GM12878 (cell line): ENCODE results near the gene TULP4. TPM values are rescaled to one million over a fixed set of nuclear protein-coding genes. Genes with fewer than 3 reads are reported as not detected.
"Not testable (repeated sequence)": the region's sequence is repeated elsewhere in the genome, so short reads cannot be mapped to it uniquely, and the experiment has no call there.

ENCODE experiments used
- ATAC-seq: fragments of 200-7000 bp; cut with Tn5 transposase; 3 replicates; pipeline ENCODE4 v1.9.1; 2020; ENCODE audit warnings: mild to moderate bottlenecking, moderate library complexity
- BruUV-seq: library from RNA; stranded (reverse); fragments of 400-500 nt; replicated peaks from 2 replicates; lab custom pipeline; 2021; lab: Mats Ljungman, UMichigan
- CTCF ChIA-PET: fragments of 300-600 bp; sonication (Branson Sonifier 250); formaldehyde crosslinking; extraction: SDS; loops from one replicate; lab custom pipeline; 2021; ENCODE audit warnings: inconsistent platforms; lab: Yijun Ruan, JAX
- POLR2A ChIA-PET: fragments of 350-600 bp; formaldehyde crosslinking; extraction: SDS; loops from one replicate; lab custom pipeline; 2021; ENCODE audit warnings: inconsistent platforms; lab: Charles Lee
- RAD21 ChIA-PET: fragments of 300-600 bp; sonication (Branson Sonifier 250); formaldehyde crosslinking; loops from one replicate; lab custom pipeline; 2023; ENCODE audit warnings: antibody characterized with exemption; ENCODE audit not compliant: unreplicated experiment; lab: Charles Lee
- SMC1A ChIA-PET: fragments of 300-600 bp; sonication (Branson Sonifier 250); formaldehyde crosslinking; loops from one replicate; lab custom pipeline; 2023; ENCODE audit not compliant: unreplicated experiment, uncharacterized antibody; lab: Charles Lee
- DNase-seq: peaks from one replicate; pipeline ENCODE4 v3.0.0-alpha.2; 2011; ENCODE audit warnings: low read depth, low spot score
- FAIRE-seq: peaks from 3 replicates; lab custom pipeline; 2011; peaks lifted over from hg19 to GRCh38; lab: Jason Lieb, UNC
- H2AFZ ChIP-seq: 2 replicates; pipeline ENCODE4 v1.6.0; 2011; ENCODE audit warnings: low read depth, low read length, control low read depth; ENCODE audit not compliant: control insufficient read depth
- H3K27ac ChIP-seq: 2 replicates; pipeline ENCODE4 v1.5.1; 2011; ENCODE audit warnings: control low read depth; ENCODE audit not compliant: control insufficient read depth, insufficient read depth
- H3K27me3 ChIP-seq, 2 experiments: replicated peaks in 1 of 2; 2 replicates each; pipeline versions ENCODE4 v1.6.0 to v1.6.1; 2011; ENCODE audit warnings: low read length in 1 of 2; ENCODE audit not compliant: control insufficient read depth in 2 of 2, insufficient read depth in 2 of 2
- H3K36me3 ChIP-seq, 2 experiments: 2 replicates each; pipeline ENCODE4 v1.5.1; 2011; ENCODE audit warnings: low read length in 1 of 2; ENCODE audit not compliant: control insufficient read depth in 2 of 2, insufficient read depth in 2 of 2
- H3K4me1 ChIP-seq: 2 replicates; pipeline ENCODE4 v1.6.1; 2011; ENCODE audit warnings: mild to moderate bottlenecking, low read length, moderate library complexity, mixed read lengths; ENCODE audit not compliant: control insufficient read depth, insufficient read depth
- H3K4me2 ChIP-seq: 2 replicates; pipeline ENCODE4 v1.6.0; 2011; ENCODE audit warnings: control low read depth; ENCODE audit not compliant: control insufficient read depth, insufficient read depth
- H3K4me3 ChIP-seq: fragments of 200-600 bp; sonication (generic); 2 replicates; pipeline ENCODE4 v1.5.1; 2016
- H3K79me2 ChIP-seq: 2 replicates; pipeline ENCODE4 v1.6.0; 2011; ENCODE audit warnings: low read length; ENCODE audit not compliant: control insufficient read depth, insufficient read depth
- H3K9ac ChIP-seq: 2 replicates; pipeline ENCODE4 v1.8.0; 2011; ENCODE audit warnings: low read length, control low read depth, mixed read lengths; ENCODE audit not compliant: control insufficient read depth, insufficient read depth
- H3K9me3 ChIP-seq: replicated peaks from 3 replicates; pipeline ENCODE4 v1.5.1; 2011; ENCODE audit warnings: mild to moderate bottlenecking, low read length; ENCODE audit not compliant: control insufficient read depth, insufficient read depth
- H4K20me1 ChIP-seq: 2 replicates; pipeline ENCODE4 v1.6.0; 2011; ENCODE audit not compliant: control insufficient read depth, insufficient read depth
- ATF3 ChIP-seq: IDR thresholded peaks from 2 replicates; pipeline ENCODE4 v1.6.1; 2011; ENCODE audit warnings: low read depth, mild to moderate bottlenecking, low read length, moderate library complexity, borderline replicate concordance; ENCODE audit errors: extremely low read depth
- NFYA ChIP-seq: IDR thresholded peaks from 2 replicates; pipeline ENCODE4 v1.6.1; 2011; ENCODE audit warnings: low read depth, mild to moderate bottlenecking, low read length, improper control_type of control experiment, borderline replicate concordance
- RAD21 ChIP-seq: IDR thresholded peaks from 2 replicates; pipeline ENCODE4 v1.6.1; 2011; ENCODE audit warnings: mild to moderate bottlenecking, low read depth, low read length, moderate library complexity; ENCODE audit not compliant: insufficient read depth
- WGBS: methylation state at CpG from one replicate; pipeline ENCODE4 v1.1.6; 2016; ENCODE audit warnings: low lambda C conversion rate; ENCODE audit not compliant: insufficient replicate concordance, insufficient coverage; ENCODE audit errors: missing lambda C conversion rate; 5-methylcytosine and 5-hydroxymethylcytosine counted together
- in situ Hi-C: fragments of 300-500 bp; cut with MboI; formaldehyde crosslinking; loops from 9 replicates; pipeline ENCODE4 v1.14.3; 2018; ENCODE audit warnings: mixed read lengths
- intact Hi-C: fragments of 100-400 bp; cut with micrococcal nuclease; formaldehyde crosslinking; loops from one replicate; pipeline ENCODE4 v1.14.2; 2022; ENCODE audit not compliant: unreplicated experiment
- polyA plus RNA-seq, 11 experiments: library from polyadenylated mRNA; depleted of rRNA in 4 of 11; unstranded in 6 of 11; stranded (reverse) in 5 of 11; fragments of >200 nt; fragmentation: Nextera tagmentation in 4 of 11; fragmentation: Illumina TruSeq in 1 of 11; extraction: Ambion mirVana in 4 of 11; extraction: Trizol in 1 of 11; gene quantifications; 1 replicate in 1 of 11; 2 replicates in 10 of 11; pipeline versions ENCODE4 v1.2.1 to v1.2.3, GENCODE V29; 2011 to 2016; ENCODE audit warnings: inconsistent platforms in 2 of 11, missing spikeins in 2 of 11, low read depth in 1 of 11
- total RNA-seq, 4 experiments: library from RNA; depleted of rRNA in 3 of 4; stranded (reverse); fragments of >200 nt in 3 of 4; fragmentation: Illumina TruSeq in 1 of 4; extraction: Trizol in 1 of 4; gene quantifications; 2 replicates each; pipeline versions ENCODE4 v1.2.1 to v1.2.3, GENCODE V29; 2013 to 2021
- TF ChIP-seq, protein P1 (sequence below): fragments of 150-350 bp; IDR thresholded peaks from 2 replicates; pipeline ENCODE4 v1.6.1; 2016; ENCODE audit warnings: low read depth, low read length

Gene TULP4
- total and polyA plus RNA-seq, 10 of the 15 experiments (the other 5 are each of a cell fraction or from before 2014, with no cell fraction given), result 0.73 to 31.8 (median 14.0) TPM

DNA sequence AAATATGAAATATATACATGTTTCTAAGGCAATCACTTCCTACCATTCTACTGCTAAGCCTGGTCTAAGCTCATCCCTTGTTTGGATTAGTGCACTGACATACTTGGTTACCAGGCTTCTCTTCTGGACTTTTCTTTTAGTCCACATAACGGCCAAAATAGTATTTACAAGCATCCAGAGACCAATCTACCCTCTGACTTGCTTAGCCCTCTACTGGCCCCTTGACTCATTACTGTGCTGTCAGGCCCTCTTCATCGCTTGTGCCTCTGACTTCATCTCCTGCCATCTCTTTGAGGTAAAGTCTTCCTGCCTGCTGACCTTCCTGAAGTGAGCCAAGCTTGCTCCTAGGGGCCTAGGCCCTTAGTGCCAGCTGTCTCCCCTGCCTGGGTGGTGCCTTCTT, 35.1 kb downstream of the TULP4 start (continued):
- TF ChIP-seq, protein P1, sequence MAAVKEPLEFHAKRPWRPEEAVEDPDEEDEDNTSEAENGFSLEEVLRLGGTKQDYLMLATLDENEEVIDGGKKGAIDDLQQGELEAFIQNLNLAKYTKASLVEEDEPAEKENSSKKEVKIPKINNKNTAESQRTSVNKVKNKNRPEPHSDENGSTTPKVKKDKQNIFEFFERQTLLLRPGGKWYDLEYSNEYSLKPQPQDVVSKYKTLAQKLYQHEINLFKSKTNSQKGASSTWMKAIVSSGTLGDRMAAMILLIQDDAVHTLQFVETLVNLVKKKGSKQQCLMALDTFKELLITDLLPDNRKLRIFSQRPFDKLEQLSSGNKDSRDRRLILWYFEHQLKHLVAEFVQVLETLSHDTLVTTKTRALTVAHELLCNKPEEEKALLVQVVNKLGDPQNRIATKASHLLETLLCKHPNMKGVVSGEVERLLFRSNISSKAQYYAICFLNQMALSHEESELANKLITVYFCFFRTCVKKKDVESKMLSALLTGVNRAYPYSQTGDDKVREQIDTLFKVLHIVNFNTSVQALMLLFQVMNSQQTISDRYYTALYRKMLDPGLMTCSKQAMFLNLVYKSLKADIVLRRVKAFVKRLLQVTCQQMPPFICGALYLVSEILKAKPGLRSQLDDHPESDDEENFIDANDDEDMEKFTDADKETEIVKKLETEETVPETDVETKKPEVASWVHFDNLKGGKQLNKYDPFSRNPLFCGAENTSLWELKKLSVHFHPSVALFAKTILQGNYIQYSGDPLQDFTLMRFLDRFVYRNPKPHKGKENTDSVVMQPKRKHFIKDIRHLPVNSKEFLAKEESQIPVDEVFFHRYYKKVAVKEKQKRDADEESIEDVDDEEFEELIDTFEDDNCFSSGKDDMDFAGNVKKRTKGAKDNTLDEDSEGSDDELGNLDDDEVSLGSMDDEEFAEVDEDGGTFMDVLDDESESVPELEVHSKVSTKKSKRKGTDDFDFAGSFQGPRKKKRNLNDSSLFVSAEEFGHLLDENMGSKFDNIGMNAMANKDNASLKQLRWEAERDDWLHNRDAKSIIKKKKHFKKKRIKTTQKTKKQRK, result no peak
- no peak for TF ChIP-seq NFYA
- no peak for TF ChIP-seq RAD21
- no peak for TF ChIP-seq ATF3

- intact Hi-C loops, CTCF ChIA-PET, BruUV-seq, H3K79me2 ChIP-seq, ATAC-seq, H3K27ac ChIP-seq, H2AFZ ChIP-seq, DNase-seq, FAIRE-seq, H4K20me1 ChIP-seq, H3K27me3 ChIP-seq, RAD21 ChIA-PET, H3K4me3 ChIP-seq, H3K9me3 ChIP-seq, in situ Hi-C loops, POLR2A ChIA-PET, H3K9ac ChIP-seq, H3K4me2 ChIP-seq, H3K4me1 ChIP-seq, H3K36me3 ChIP-seq, SMC1A ChIA-PET: not testable (repeated sequence)
- 93% methylated on average over 44 of the region's 47 CpGs for WGBS
Observed at GRCh38 chr6:158348737-158349504, 36.7 kb downstream of the TULP4 start.

- RAD21 ChIA-PET, H3K4me3 ChIP-seq, H4K20me1 ChIP-seq, H3K27me3 ChIP-seq, H3K9ac ChIP-seq, FAIRE-seq, intact Hi-C loops, H3K9me3 ChIP-seq, CTCF ChIA-PET, H3K4me2 ChIP-seq, SMC1A ChIA-PET, H2AFZ ChIP-seq, ATAC-seq, BruUV-seq, in situ Hi-C loops, H3K27ac ChIP-seq, H3K36me3 ChIP-seq, DNase-seq, H3K4me1 ChIP-seq, H3K79me2 ChIP-seq: not testable (repeated sequence)
- POLR2A ChIA-PET, result interaction anchor here (0.7 kb wide), 1 partner anchor 130 kb away, joined by 3 read pairs; no protein-coding TSS in a partner anchor
- WGBS, result 97% methylated on average over 34 of the region's 54 CpGs
Observed at GRCh38 chr6:158349505-158350275, 37.4 kb downstream of the TULP4 start.
